ENCODE measurements around the gene DSCAML1. TPM values are rescaled to one million over a fixed set of nuclear protein-coding genes. Genes with fewer than 3 reads are reported as not detected.

Gene DSCAML1
- total RNA-seq, 6 donors from 2014 or later: 0.30 to 3.1 (median 1.3) TPM

DNA sequence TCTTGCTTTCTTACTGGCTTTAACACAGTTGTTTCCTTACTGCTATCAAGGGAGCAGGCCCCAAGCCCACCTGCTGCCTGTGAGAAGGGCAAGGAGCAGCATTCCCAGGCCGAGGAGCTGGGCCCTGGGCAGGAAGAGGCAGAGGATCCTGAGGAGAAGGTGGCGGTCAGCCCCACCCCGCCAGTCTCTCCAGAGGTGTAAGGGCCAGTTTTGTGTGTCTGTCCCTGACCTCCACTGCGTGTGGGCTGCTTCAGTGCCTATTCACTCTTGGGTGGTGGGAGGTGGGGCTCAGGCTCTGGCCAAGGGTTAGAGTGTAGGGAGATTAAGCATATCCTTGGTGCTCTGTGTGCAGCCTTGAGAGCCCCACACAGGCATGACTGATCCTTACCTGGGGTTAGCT is 414.3 kb downstream of the DSCAML1 start:
- 93 to 100% methylated on average over 3 to 4 of the region's 4 CpGs for WGBS, 2 donors
- Histone ChIP-seq H3K4me1 (peaks cover 0 to 4% (median 0%) of the 10 kb centered on the region in 4 donors), H3K4me3 (no peak overlapping the region), H3K9me3 (no peaks in the 10 kb centered on the region), H3K27ac (no peak overlapping the region), H3K36me3 (peaks cover 11 to 84% (median 50%) of the 10 kb centered on the region in 4 donors), H3K27me3 (no peaks in the 10 kb centered on the region)
- TF ChIP-seq, protein P1, sequence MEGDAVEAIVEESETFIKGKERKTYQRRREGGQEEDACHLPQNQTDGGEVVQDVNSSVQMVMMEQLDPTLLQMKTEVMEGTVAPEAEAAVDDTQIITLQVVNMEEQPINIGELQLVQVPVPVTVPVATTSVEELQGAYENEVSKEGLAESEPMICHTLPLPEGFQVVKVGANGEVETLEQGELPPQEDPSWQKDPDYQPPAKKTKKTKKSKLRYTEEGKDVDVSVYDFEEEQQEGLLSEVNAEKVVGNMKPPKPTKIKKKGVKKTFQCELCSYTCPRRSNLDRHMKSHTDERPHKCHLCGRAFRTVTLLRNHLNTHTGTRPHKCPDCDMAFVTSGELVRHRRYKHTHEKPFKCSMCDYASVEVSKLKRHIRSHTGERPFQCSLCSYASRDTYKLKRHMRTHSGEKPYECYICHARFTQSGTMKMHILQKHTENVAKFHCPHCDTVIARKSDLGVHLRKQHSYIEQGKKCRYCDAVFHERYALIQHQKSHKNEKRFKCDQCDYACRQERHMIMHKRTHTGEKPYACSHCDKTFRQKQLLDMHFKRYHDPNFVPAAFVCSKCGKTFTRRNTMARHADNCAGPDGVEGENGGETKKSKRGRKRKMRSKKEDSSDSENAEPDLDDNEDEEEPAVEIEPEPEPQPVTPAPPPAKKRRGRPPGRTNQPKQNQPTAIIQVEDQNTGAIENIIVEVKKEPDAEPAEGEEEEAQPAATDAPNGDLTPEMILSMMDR (IDR thresholded peaks at IDR 0.05): no peak
- TF ChIP-seq EP300 (IDR thresholded peaks at IDR 0.05) (no peak), POLR2A (IDR thresholded peaks at IDR 0.05) (no peak), POLR2AphosphoS5 (IDR thresholded peaks at IDR 0.05) (no peak)
- ATAC-seq (ENCODE audit: low FRiP score in 2 of 2): no peak
- no peak for DNase-seq

DNA sequence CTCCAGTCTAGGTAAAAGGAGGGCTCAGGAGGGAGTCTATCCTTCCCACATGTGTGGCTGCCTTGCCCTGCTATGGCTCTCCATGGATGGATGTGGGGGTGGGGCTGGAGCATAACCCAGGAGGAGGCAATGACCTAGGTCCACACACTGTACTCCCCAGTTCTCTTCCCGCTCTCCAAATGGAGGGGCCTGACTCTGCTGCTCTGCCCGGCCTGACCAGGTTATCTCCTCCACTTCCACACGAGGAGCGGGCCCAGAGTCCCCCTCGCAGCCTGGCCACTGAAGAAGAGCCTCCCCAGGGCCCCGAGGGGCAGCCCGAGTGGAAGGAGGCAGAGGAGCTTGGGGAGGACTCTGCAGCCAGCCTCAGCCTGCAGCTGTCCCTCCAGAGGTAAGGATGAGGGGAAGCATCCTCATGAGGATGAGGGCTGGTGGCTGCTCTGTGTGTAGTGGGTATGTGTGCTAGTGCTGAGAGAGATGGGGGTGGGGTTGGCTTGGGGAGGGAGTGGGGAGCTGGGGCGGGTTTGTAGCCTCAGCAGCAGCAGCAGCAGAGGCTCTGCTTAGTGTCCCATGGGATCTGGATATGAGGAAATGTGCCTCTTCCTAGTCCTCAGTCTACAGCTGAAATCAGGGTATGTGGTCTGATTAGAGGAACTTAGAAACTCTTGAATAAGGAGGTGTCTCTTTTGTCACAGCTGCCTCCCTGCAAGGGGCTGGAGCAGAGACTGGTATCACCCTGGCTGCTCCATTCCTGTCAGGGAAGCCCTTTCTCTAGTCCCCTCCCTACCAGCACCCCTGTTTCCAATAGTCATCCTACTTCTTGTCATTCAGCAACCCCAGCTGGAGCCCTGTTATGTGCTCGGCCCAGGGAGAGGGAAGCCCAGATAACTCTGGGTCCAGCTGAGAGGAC is 415.3 kb downstream of the DSCAML1 start:
- WGBS, 2 donors: 93 to 94% methylated on average over 2 to 8 of the region's 9 CpGs
- Histone ChIP-seq H3K36me3 (peaks cover 4 to 81% (median 45%) of the 10 kb centered on the region in 4 donors), H3K4me1 (peaks cover 0 to 4% (median 0%) of the 10 kb centered on the region in 4 donors), H3K9me3 (no peaks in the 10 kb centered on the region), H3K27me3 (no peaks in the 10 kb centered on the region), H3K4me3 (no peak overlapping the region), H3K27ac (no peak overlapping the region)
- ATAC-seq (ENCODE audit: low FRiP score in 2 of 2) (no peak), DNase-seq (no peak)
- TF ChIP-seq POLR2AphosphoS5 (IDR thresholded peaks at IDR 0.05) (no peak), EP300 (IDR thresholded peaks at IDR 0.05) (no peak)

DNA sequence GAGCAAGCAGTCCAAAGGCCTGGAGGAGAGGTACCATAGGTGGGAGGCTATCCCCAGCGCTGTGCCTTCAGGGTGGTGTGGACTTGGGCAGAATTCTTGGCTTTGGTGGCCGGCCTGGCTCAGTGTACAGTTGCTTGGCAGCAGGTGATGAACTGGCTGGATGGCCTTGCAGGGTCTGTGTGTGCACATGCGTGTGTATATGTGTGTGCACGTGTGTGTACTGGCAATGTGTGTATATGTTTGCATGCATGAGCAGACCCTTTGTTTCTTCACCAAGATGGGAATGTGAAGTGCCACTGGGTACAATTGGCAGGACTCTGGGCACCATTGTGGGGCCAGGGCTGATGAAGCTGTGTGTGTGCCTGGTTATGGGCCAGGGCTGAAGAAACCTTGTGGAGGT is 416.3 kb downstream of the DSCAML1 start:
- no peak overlapping the region for H3K27ac ChIP-seq
- no peak overlapping the region for H3K4me3 ChIP-seq
- DNase-seq (no peak), ATAC-seq (ENCODE audit: low FRiP score in 2 of 2) (no peak)
- 92 to 100% methylated on average over 3 to 4 of the region's 4 CpGs for WGBS, 2 donors
- no peaks in the 10 kb centered on the region for H3K27me3 ChIP-seq
- H3K4me1 ChIP-seq: peaks cover 0 to 4% (median 0%) of the 10 kb centered on the region in 4 donors
- TF ChIP-seq, protein P1 (IDR thresholded peaks at IDR 0.05): no peak
- TF ChIP-seq POLR2A (IDR thresholded peaks at IDR 0.05): no peak
- TF ChIP-seq POLR2AphosphoS5 (IDR thresholded peaks at IDR 0.05): no peak
- no peak for TF ChIP-seq EP300 (IDR thresholded peaks at IDR 0.05)
- H3K36me3 ChIP-seq: peaks cover 7 to 81% (median 46%) of the 10 kb centered on the region in 4 donors
- no peaks in the 10 kb centered on the region for H3K9me3 ChIP-seq

DNA sequence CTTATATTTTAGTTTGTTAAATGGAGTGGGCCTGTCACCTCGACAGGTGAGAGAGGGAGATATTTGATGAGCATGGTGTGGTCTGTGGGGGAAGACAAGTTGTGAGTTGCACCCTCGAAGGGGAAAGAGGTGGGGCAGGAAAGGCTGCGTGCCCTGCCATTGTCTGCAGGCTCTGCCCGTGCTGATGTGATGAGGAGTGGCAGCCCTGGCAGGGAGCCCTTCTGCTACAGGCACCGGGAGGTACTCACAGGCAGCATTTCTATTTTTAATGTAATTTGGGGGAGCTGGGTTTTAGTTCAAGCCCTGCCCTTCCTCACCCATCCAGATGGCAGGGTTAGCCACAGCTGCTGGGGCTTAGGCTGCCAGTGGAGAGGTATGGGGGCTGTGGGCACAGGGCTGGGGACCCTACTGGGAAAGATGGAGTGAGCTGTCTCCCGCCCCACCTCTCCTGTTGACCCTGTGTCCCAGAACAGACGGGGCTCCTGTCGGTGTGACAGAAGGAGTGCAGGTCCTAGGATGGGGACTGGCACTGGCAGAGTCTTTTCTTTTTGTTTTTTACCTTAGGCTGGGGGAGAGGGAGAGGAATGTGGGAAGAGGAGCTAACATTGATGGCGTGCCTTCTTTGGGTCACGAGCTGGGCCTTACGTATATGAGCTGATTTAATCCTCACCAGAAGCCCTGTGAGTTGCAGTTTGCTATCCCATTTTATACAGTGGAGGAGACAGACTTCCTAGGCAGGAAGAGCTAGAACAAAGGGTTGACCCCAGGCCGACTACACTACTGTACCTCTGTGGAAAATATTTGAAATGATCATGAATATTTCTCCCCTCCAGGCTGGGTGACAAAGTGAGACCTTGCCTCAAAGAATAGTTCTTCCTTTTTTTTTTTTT is 417.8 kb downstream of the DSCAML1 start:
- peaks cover 7 to 82% (median 50%) of the 10 kb centered on the region in 4 donors for H3K36me3 ChIP-seq
- H3K27me3 ChIP-seq: no peaks in the 10 kb centered on the region
- H3K4me3 ChIP-seq: no peak overlapping the region
- DNase-seq: no peak
- no peaks in the 10 kb centered on the region for H3K9me3 ChIP-seq
- H3K4me1 ChIP-seq: peaks cover 0 to 4% (median 0%) of the 10 kb centered on the region in 4 donors
- 71 to 80% methylated on average over 12 of the region's 12 CpGs for WGBS, 2 donors
- TF ChIP-seq POLR2AphosphoS5 (IDR thresholded peaks at IDR 0.05): no peak
- TF ChIP-seq, protein P1 (IDR thresholded peaks at IDR 0.05): no peak
- no peak for TF ChIP-seq EP300 (IDR thresholded peaks at IDR 0.05)
- no peak for ATAC-seq (ENCODE audit: low FRiP score in 2 of 2)
- peak overlapping the region in 1 of 4 donors; percentile 4 for H3K27ac ChIP-seq

Other genes starting within 250 kb of the DSCAML1 start
- 1 to 10 TPM in 4 of 6 donors, under 1 TPM in 2; 0.15 to 4.5 (median 2.4) TPM for gene FXYD2, start 27.5 kb upstream of the DSCAML1 start, total RNA-seq
- gene FXYD6, start 79.4 kb upstream of the DSCAML1 start, total RNA-seq: 10 to 100 TPM; 16.2 to 61.4 (median 33.8) TPM
- gene TMPRSS13, start 132.2 kb upstream of the DSCAML1 start, total RNA-seq: 10 to 100 TPM in 2 of 6 donors, 1 to 10 TPM in 4; 4.6 to 26.2 (median 6.1) TPM
- 100 to 1,000 TPM in 1 of 6 donors, 10 to 100 TPM in 5; 30.7 to 139 (median 46.1) TPM for gene IL10RA, start 189.2 kb upstream of the DSCAML1 start, total RNA-seq

Measured in upper lobe of left lung (tissue), 6 donors.